Measurements from ENCODE around the gene ANKUB1. TPM values are rescaled to one million over a fixed set of nuclear protein-coding genes. Genes with fewer than 3 reads are reported as not detected.

Gene ANKUB1
- total RNA-seq, 3 donors from 2014 or later = not detected

- Histone ChIP-seq H3K9me3 (no peaks in the 10 kb centered on the region), H3K4me1 (ENCODE audit: low read depth) (peaks cover 15% of the 10 kb centered on the region), H3K4me3 (no peak overlapping the region), H3K36me3 (ENCODE audit: low read depth) (no peaks in the 10 kb centered on the region)
- intact Hi-C loops (cut with DNase I, micrococcal nuclease) = no loop called here
- no peak for TF ChIP-seq CTCF (IDR thresholded peaks at IDR 0.05)
- ATAC-seq (no peak), DNase-seq (no peak)
Observed at GRCh38 chr3:149819432-149819831, 27.1 kb upstream of the ANKUB1 start.

GRCh38 chr3:149816986-149817385 is 24.6 kb upstream of the ANKUB1 start:
- H3K36me3 ChIP-seq (ENCODE audit: low read depth) = no peaks in the 10 kb centered on the region
- ATAC-seq (no peak), DNase-seq (no peak)
- intact Hi-C loops (cut with DNase I, micrococcal nuclease) = no loop called here
- no peak overlapping the region for H3K4me3 ChIP-seq
- peaks cover 18% of the 10 kb centered on the region for H3K4me1 ChIP-seq (ENCODE audit: low read depth)
- H3K9me3 ChIP-seq = no peaks in the 10 kb centered on the region
- no peak for TF ChIP-seq CTCF (IDR thresholded peaks at IDR 0.05)

GRCh38 chr3:149816311-149816710 is 24.0 kb upstream of the ANKUB1 start:
- no peaks in the 10 kb centered on the region for H3K9me3 ChIP-seq
- peaks cover 18% of the 10 kb centered on the region for H3K4me1 ChIP-seq (ENCODE audit: low read depth)
- intact Hi-C loops (cut with DNase I, micrococcal nuclease) = no loop called here
- no peak for TF ChIP-seq CTCF (IDR thresholded peaks at IDR 0.05)
- H3K36me3 ChIP-seq (ENCODE audit: low read depth) = no peaks in the 10 kb centered on the region
- ATAC-seq = no peak
- no peak for DNase-seq
- H3K4me3 ChIP-seq = no peak overlapping the region

- Histone ChIP-seq H3K36me3 (ENCODE audit: low read depth) (no peaks in the 10 kb centered on the region), H3K4me1 (ENCODE audit: low read depth) (peaks cover 18% of the 10 kb centered on the region), H3K4me3 (no peak overlapping the region), H3K9me3 (no peaks in the 10 kb centered on the region)
- no peak for TF ChIP-seq CTCF (IDR thresholded peaks at IDR 0.05)
- DNase-seq = no peak
- intact Hi-C loops (cut with DNase I, micrococcal nuclease) = no loop called here
- no peak for ATAC-seq
Observed at GRCh38 chr3:149815728-149816127, 23.4 kb upstream of the ANKUB1 start.

- intact Hi-C loops (cut with DNase I, micrococcal nuclease) = no loop called here
Observed at GRCh38 chr3:149815321-149815720, 23.0 kb upstream of the ANKUB1 start.

More at GRCh38 chr3:149815321-149815720, 23.0 kb upstream of the ANKUB1 start:
- Histone ChIP-seq H3K9me3 (no peaks in the 10 kb centered on the region), H3K36me3 (ENCODE audit: low read depth) (no peaks in the 10 kb centered on the region), H3K4me3 (no peak overlapping the region), H3K4me1 (ENCODE audit: low read depth) (peaks cover 18% of the 10 kb centered on the region)
- ATAC-seq (no peak), DNase-seq (no peak)
- TF ChIP-seq CTCF (IDR thresholded peaks at IDR 0.05) = no peak

Measured in mucosa of descending colon (tissue), 3 donors.